ENCODE data around the gene SSR4.

DNA sequence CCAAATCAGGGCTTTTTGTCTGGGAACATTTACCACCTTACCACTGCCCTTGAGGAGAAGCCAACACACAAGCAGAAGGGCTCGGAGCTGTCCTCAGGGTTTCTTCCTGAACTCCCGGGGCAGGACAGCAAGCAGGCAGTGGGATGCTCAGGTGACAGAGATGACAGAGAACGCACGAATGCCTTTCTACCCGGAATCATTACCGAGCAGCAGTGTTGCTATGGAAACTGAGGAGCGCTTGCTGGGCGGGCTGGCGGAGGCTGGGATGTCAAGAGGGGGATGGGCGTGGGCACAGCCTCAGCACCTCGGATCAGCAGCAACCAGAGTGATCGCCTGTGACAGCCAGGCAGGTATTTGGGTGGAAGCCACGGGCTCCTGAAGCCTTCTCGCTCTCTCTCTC, 17.8 kb downstream of the SSR4 start:
- TF ChIP-seq, protein P1, sequence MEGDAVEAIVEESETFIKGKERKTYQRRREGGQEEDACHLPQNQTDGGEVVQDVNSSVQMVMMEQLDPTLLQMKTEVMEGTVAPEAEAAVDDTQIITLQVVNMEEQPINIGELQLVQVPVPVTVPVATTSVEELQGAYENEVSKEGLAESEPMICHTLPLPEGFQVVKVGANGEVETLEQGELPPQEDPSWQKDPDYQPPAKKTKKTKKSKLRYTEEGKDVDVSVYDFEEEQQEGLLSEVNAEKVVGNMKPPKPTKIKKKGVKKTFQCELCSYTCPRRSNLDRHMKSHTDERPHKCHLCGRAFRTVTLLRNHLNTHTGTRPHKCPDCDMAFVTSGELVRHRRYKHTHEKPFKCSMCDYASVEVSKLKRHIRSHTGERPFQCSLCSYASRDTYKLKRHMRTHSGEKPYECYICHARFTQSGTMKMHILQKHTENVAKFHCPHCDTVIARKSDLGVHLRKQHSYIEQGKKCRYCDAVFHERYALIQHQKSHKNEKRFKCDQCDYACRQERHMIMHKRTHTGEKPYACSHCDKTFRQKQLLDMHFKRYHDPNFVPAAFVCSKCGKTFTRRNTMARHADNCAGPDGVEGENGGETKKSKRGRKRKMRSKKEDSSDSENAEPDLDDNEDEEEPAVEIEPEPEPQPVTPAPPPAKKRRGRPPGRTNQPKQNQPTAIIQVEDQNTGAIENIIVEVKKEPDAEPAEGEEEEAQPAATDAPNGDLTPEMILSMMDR (IDR thresholded peaks at IDR 0.05): no peak
- TF ChIP-seq POLR2A (IDR thresholded peaks at IDR 0.05; ENCODE audit: low read length): no peak

Measured in A549 (cell line).